Fibroblast of skin of left biceps (primary cell): ENCODE data around the gene HDAC4.
"Not testable (repeated sequence)": the region's sequence is repeated elsewhere in the genome, so short reads cannot be mapped to it uniquely, and the experiment has no call there.

Experiments used
- DNase-seq, 2 experiments: peaks; one replicate each; pipeline ENCODE4 v3.0.0-alpha.2; 2013; ENCODE audit warnings: low read depth in 2 of 2

HDAC4 gene

GRCh38 chr2:239400596-239401066, at the start of gene HDAC4:
TSS of gene HDAC4 (minus strand) at chr2:239401020. CDS start at chr2:239352699, 48,321 bp downstream.
- DNase-seq = no peak

- DNase-seq = not testable (repeated sequence)
Observed at GRCh38 chr2:239449468-239449867, 48.6 kb upstream of the HDAC4 start.

- DNase-seq = no peak
Observed at GRCh38 chr2:239445771-239446524, 45.1 kb upstream of the HDAC4 start.

GRCh38 chr2:239444626-239445577, 44.1 kb upstream of the HDAC4 start:
- no peak for DNase-seq

GRCh38 chr2:239443666-239444567, 43.1 kb upstream of the HDAC4 start:
- peak; percentile 10 to 22 for DNase-seq

- no peak for DNase-seq
Observed at GRCh38 chr2:239443102-239443620, 42.3 kb upstream of the HDAC4 start.

- no peak for DNase-seq
Observed at GRCh38 chr2:239442192-239442591, 41.4 kb upstream of the HDAC4 start.

- no peak for DNase-seq
Observed at GRCh38 chr2:239441261-239442078, 40.6 kb upstream of the HDAC4 start.

- no peak for DNase-seq
Observed at GRCh38 chr2:239440511-239440959, 39.7 kb upstream of the HDAC4 start.

GRCh38 chr2:239439754-239440315, 39.0 kb upstream of the HDAC4 start:
- DNase-seq = no peak

GRCh38 chr2:239438995-239439753, 38.4 kb upstream of the HDAC4 start:
- DNase-seq = no peak

- no peak for DNase-seq
Observed at GRCh38 chr2:239438368-239438767, 37.5 kb upstream of the HDAC4 start.

GRCh38 chr2:239436669-239437335, 36.0 kb upstream of the HDAC4 start:
- DNase-seq = no peak

GRCh38 chr2:239436076-239436475, 35.3 kb upstream of the HDAC4 start:
- no peak for DNase-seq

GRCh38 chr2:239433777-239434403, 33.1 kb upstream of the HDAC4 start:
- DNase-seq = no peak

- DNase-seq = no peak
Observed at GRCh38 chr2:239432174-239432573, 31.4 kb upstream of the HDAC4 start.

- no peak for DNase-seq
Observed at GRCh38 chr2:239431536-239431935, 30.7 kb upstream of the HDAC4 start.
